Rectal smooth muscle tissue (tissue), 1 donor: ENCODE data around the gene SDK1.

Experiments used
- H3K27ac ChIP-seq: one replicate; pipeline ENCODE4 v1.7.0; 2013; ENCODE audit warnings: low read depth, low read length, inconsistent platforms
- H3K27me3 ChIP-seq: one replicate; pipeline ENCODE4 v1.7.0; 2013; ENCODE audit warnings: low read length; ENCODE audit not compliant: control insufficient read depth, insufficient read depth
- H3K36me3 ChIP-seq: one replicate; pipeline ENCODE4 v1.7.0; 2013; ENCODE audit warnings: low read length; ENCODE audit not compliant: control insufficient read depth, insufficient read depth
- H3K4me1 ChIP-seq: one replicate; pipeline ENCODE4 v1.7.0; 2013; ENCODE audit warnings: low read length; ENCODE audit not compliant: control insufficient read depth, insufficient read depth
- H3K4me3 ChIP-seq: one replicate; pipeline ENCODE4 v1.7.0; 2013; ENCODE audit warnings: low read length
- H3K9ac ChIP-seq: one replicate; pipeline ENCODE4 v1.7.0; 2013; ENCODE audit warnings: low read length

SDK1 gene

DNA sequence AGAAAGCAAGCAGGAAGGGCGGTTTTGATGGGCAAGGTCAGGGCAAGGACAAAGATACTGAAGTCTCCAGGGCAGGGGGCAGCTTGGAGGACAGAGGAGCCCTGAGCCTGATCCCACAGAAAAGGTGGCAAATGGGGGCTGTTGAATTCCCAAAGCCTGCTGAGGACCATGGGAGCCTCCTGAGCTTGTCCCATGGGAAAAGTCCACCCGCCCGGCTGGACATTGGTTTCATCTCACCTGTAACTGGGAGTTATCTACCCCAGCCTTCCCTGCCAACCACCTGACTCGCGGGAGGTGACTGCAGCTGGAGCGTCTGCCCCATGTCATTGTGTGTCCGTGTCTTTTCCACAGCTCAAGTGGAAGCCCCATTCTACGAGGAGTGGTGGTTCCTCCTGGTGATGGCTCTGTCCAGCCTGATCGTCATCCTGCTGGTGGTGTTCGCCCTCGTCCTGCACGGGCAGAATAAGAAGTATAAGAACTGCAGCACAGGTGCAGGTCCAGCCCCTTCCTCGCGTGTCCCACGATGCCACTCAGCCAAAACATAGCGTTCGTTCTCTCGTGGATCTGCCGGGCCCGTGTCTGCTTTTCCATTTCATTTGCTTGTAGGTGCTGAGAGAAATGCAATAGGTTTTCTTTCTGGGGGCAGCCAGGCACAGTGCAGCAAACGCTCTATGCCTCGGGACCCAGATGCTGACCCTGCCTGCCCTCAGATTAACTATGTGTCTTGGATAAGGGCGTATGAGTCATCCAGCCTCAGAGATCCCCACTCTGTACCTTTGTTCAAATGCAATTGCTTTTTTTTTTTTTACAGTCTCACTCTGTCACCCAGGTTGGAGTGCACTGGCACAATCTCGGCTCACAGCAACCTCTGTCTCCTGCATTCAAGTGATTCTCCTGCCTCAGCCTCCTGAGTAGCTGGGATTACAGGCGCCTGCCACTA is 936.5 kb downstream of the SDK1 start:
- H3K4me1 ChIP-seq: no peaks in the 10 kb centered on the region
- H3K27ac ChIP-seq: no peak overlapping the region
- H3K9ac ChIP-seq: no peak overlapping the region
- no peaks in the 10 kb centered on the region for H3K36me3 ChIP-seq
- no peak overlapping the region for H3K4me3 ChIP-seq
- H3K27me3 ChIP-seq: no peaks in the 10 kb centered on the region

DNA sequence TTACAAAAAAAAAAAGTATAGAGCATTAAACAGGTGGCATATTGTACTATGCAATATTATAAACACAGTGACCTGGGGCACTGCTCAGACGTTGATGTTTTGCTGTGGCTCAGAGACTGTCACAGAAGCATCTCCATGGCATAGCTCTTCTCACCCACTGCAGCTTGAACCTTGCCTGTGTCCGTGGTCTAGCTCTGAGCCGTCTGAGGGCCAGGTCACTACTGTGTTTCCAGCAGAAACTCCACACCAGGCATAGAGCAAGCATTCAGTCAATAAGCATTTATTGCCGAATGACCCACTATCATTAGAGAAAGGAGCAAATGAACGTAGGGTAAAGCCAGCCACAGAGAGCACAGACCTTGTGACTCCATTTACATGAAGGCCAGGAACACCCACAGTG is 937.8 kb downstream of the SDK1 start:
- Histone ChIP-seq H3K27ac (no peak overlapping the region), H3K36me3 (no peaks in the 10 kb centered on the region), H3K27me3 (no peaks in the 10 kb centered on the region), H3K4me3 (no peak overlapping the region), H3K9ac (no peak overlapping the region), H3K4me1 (no peaks in the 10 kb centered on the region)

DNA sequence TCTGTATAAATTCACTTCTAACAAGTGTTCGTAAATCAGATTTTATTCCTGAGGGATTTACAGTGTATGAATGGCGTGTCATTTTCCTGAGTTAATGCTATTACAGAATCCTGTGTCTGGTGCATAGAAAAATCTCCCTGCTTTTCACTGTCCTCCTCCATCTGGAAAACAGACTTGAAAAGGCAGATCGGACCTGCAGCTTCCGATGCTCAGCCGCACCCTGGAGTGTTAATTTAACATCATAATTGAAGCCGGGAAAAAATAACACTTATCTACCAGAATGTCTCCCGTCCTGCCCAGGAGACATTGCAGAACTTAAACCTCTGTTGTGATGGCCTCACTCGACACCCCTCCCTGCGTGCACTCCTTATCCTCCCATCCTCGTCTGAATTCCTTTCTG is 939.0 kb downstream of the SDK1 start:
- Histone ChIP-seq H3K36me3 (no peaks in the 10 kb centered on the region), H3K27ac (no peak overlapping the region), H3K4me1 (no peaks in the 10 kb centered on the region), H3K27me3 (no peaks in the 10 kb centered on the region), H3K4me3 (no peak overlapping the region), H3K9ac (no peak overlapping the region)

DNA sequence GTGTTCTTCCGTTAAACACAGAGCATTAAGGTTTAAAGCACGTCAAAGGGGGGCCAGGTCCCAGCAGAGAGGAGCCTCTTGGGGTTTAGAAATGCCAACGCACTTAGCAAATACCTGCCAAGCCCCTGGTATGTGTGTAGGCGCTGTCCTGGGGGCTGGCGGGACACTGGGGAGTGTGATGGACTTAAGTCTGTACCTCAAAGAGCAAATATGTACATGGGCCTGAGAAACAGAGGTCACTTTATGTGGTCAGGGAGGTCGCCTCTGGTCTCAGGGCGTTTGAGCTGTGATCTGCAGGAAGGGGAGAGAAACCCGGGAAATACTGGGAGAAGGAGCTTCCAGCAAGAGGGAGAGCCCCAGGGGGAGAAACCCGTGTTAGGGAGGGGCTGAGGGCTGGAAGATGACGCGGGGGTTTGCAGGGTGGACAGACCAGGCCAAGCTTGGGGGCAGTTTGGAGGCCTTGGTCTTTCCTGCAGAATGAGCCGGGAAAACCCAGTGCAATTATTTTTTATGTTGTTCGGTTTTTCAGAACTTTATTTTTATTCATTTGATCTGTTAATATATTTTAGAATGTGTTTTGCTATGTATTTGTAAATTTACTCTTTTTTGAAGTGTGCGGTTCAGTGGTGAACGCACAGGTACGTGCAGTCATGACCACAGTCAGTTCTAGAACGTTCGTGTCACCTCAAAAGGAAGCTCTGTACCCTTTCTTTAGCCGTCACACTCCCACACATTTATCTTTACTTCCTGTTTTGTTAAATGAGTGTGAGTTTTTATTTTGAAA is 939.7 kb downstream of the SDK1 start:
- no peak overlapping the region for H3K4me3 ChIP-seq
- H3K27ac ChIP-seq: no peak overlapping the region
- no peak overlapping the region for H3K9ac ChIP-seq
- H3K4me1 ChIP-seq: no peaks in the 10 kb centered on the region
- no peaks in the 10 kb centered on the region for H3K27me3 ChIP-seq
- no peaks in the 10 kb centered on the region for H3K36me3 ChIP-seq

DNA sequence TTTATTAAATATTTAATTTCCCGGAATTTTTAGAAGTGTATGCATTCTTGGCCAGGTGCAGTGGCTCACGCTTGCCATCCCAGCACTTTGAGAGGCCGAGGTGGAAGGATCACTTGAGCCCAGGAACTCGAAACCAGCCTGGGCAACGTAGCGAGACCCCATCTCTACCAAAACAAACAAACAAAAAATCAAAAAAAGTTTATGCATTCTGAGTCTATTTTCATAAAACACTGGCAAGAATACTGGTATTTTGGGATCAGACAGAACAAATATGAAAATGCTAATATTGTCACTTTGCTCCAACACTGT is 940.2 kb downstream of the SDK1 start:
- no peak overlapping the region for H3K4me3 ChIP-seq
- no peak overlapping the region for H3K27ac ChIP-seq
- no peaks in the 10 kb centered on the region for H3K27me3 ChIP-seq
- no peaks in the 10 kb centered on the region for H3K4me1 ChIP-seq
- no peak overlapping the region for H3K9ac ChIP-seq
- H3K36me3 ChIP-seq: no peaks in the 10 kb centered on the region

DNA sequence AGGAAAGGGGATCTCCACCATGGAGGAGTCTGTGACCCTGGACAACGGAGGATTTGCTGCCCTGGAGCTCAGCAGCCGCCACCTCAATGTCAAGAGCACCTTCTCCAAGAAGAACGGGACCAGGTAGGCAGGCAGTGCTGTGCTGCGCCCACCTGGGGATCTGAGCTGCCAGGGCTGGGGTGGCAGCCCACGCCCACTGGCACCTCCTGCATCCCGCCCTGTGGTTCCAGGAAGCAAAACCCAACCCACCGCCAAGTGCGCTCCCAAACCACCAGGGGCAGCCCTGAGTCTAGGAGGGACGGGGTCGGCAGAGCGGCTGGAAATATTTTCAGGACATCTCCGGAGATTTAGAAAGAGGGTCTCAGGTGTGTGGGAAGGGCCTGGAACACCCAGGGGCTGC is 940.7 kb downstream of the SDK1 start:
- H3K4me3 ChIP-seq: no peak overlapping the region
- H3K4me1 ChIP-seq: no peaks in the 10 kb centered on the region
- H3K36me3 ChIP-seq: no peaks in the 10 kb centered on the region
- H3K27ac ChIP-seq: no peak overlapping the region
- H3K9ac ChIP-seq: no peak overlapping the region
- no peaks in the 10 kb centered on the region for H3K27me3 ChIP-seq

DNA sequence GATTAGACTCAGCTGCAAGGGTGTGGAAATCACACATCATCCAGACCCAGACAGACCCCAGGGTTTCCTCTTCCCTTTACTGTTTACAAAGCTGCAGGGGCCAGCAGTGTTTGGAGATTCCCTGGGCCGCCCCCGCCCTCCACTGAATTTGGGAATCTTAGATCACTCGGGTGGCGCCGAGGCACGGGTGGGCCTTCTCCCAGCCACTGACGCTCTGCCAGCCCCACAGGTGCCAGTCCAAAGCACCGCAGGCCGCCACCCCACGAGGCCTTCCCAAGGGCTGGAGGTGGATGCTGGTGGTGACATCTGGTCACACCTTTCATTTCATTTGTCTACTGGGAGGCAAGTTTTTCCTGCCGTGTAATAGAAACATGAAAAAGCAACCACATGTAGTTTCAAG is 941.7 kb downstream of the SDK1 start:
- no peak overlapping the region for H3K27ac ChIP-seq
- no peak overlapping the region for H3K4me3 ChIP-seq
- no peak overlapping the region for H3K9ac ChIP-seq
- no peaks in the 10 kb centered on the region for H3K36me3 ChIP-seq
- H3K4me1 ChIP-seq: no peaks in the 10 kb centered on the region
- H3K27me3 ChIP-seq: no peaks in the 10 kb centered on the region

DNA sequence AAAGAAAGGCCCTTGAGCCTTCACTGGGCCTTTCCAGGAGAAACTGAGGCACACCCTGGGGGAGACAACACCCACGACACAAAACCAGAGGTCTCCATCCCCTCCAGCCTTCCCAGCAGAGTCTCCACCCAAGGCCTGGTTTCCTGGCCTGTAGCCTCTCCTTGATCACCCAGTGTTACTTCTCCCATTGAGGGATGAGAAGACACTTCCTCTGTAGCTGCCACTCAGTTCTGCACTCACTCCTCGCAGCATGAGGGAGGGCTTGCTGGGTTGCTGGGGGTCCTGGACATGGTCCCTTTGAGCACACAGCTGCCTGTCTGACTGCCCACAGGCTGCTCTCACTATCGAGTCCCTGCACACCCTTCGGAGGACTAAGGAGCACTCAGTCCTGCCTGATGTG is 943.0 kb downstream of the SDK1 start:
- Histone ChIP-seq H3K9ac (no peak overlapping the region), H3K27me3 (no peaks in the 10 kb centered on the region), H3K4me1 (no peaks in the 10 kb centered on the region)

DNA sequence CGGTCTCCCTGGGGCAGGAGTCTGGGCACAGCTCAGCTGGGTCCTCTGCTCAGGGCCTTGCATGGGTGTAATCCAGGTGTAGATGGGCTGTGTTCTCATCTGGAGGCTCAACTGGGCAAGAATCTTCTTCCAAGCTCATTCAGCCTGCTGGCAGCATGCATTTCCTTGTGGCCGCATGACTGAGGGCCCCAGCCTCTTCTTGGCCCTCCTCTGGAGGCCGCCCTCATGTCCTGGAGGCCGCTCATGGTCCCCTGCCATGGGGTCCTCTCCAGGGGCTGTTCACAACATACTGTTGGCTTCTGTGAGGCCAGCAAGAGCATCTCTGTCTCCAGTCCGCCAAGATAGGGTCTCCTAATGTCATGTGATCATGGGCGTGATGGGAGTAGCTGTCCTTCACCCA is 943.6 kb downstream of the SDK1 start:
- H3K27ac ChIP-seq: no peak overlapping the region

More for the DNA sequence above, 943.0 kb downstream of the SDK1 start:
- Histone ChIP-seq H3K27ac (no peak overlapping the region), H3K36me3 (no peaks in the 10 kb centered on the region), H3K4me3 (no peak overlapping the region)

DNA sequence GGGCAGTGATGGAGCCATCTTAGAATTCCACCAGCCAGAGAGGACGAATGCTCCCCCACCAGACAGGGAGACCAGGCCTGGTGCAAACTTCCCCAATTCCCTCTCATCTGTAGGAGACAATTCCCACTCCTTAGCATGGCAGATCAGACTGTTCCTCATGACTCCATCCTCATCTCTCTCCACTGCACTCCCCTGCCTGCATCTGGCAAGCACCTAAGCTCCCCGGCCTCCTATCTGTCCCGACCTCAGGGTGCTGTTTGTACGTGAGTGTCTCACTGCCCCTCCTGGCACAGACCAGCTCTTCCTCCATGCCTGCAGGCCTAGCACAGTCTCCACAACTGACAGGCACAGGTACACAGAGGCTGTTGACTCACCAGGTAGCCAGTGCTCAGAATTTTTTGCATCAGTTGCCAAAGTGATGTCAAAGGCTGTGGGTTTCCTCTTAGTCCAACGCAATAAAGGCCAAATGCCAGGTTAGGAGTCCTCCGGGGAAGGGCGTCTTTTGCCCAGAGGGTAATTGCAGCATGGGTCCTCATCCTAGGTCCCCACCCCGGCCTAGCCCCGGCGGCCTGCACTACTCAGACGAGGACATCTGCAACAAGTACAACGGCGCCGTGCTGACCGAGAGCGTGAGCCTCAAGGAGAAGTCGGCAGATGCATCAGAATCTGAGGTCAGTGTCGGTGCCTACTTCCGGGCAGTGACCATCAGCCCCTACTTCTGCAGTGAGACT is 944.2 kb downstream of the SDK1 start:
- Histone ChIP-seq H3K4me1 (no peaks in the 10 kb centered on the region), H3K27me3 (no peaks in the 10 kb centered on the region), H3K36me3 (no peaks in the 10 kb centered on the region), H3K9ac (no peak overlapping the region), H3K27ac (no peak overlapping the region), H3K4me3 (no peak overlapping the region)

More for the DNA sequence above, 943.6 kb downstream of the SDK1 start:
- no peaks in the 10 kb centered on the region for H3K36me3 ChIP-seq
- no peaks in the 10 kb centered on the region for H3K4me1 ChIP-seq
- H3K27me3 ChIP-seq: no peaks in the 10 kb centered on the region
- H3K9ac ChIP-seq: no peak overlapping the region
- no peak overlapping the region for H3K4me3 ChIP-seq

DNA sequence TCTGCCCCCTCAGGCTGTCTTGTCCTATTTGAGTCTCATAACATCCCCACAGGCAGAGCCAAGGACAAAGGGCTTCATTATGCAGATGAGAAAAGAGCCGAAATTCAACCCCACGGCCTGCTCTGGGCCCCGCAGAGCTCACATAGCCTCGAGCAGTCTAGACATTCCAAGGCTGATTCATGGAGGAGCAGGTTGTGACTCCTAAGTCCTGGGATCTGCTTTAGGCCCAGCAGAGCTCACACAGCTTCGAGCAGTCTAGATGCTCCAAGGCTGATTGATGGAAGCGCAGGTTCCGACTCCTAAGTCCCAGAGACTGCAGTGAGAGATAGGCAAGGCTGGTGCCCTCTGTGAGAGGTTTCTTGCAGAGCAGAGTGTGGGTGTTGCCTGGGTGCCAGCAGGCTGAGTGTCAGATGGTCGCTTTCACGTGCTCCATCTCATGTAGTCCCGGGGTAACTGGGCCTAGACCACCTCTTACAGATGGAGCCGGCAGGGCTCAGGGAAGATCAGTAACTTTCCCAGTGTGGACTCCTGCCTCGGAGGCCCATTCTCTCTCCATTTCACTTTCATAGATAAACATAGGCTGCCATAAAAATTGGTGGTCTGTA is 944.9 kb downstream of the SDK1 start:
- H3K27ac ChIP-seq: no peak overlapping the region
- no peaks in the 10 kb centered on the region for H3K27me3 ChIP-seq
- no peak overlapping the region for H3K9ac ChIP-seq
- H3K4me3 ChIP-seq: no peak overlapping the region
- no peaks in the 10 kb centered on the region for H3K36me3 ChIP-seq
- no peaks in the 10 kb centered on the region for H3K4me1 ChIP-seq

DNA sequence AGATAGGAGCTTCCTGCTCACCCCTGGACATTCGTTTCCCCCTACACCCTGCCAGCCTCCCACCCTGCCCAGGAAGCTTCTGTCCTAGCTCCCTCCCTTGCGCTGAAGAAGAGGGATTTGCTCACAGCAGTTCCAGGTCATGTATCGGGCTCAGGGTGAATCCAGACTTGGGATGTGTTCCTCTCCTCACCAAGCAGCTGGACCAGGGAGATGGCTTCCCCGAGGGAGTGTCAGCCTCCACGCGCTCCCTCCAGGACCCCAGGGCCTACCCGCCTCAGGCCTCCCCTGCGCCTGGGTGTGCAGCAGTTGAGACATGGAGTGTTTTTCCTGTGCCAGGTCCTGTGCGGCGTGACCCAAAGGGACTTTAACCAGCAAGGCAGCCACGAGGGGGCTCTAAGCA is 945.5 kb downstream of the SDK1 start:
- Histone ChIP-seq H3K36me3 (no peaks in the 10 kb centered on the region), H3K27ac (no peak overlapping the region), H3K27me3 (no peaks in the 10 kb centered on the region), H3K9ac (no peak overlapping the region), H3K4me3 (no peak overlapping the region), H3K4me1 (no peaks in the 10 kb centered on the region)
